RWPE1 (cell line): ENCODE data around the gene KCNQ2.

Experiments used
- CTCF ChIA-PET: fragments of 350-600 bp; sonication (Branson Sonifier 250); formaldehyde crosslinking; extraction: SDS; loops from one replicate; lab custom pipeline; 2021; lab: Yijun Ruan, JAX
- POLR2A ChIA-PET: fragments of 400-600 bp; formaldehyde crosslinking; extraction: SDS; loops from one replicate; lab custom pipeline; 2020; ENCODE audit warnings: antibody characterized with exemption; ENCODE audit not compliant: low non-redundant PET; lab: Yijun Ruan, JAX
- DNase-seq: peaks from one replicate; pipeline ENCODE4 v3.0.0; 2012; ENCODE audit warnings: low spot score
- H3K27ac ChIP-seq: fragments of 450-650 bp; 2 replicates; pipeline ENCODE4 v1.5.1; 2017
- CTCF ChIP-seq: fragments of 450-650 bp; conservative IDR thresholded peaks from 2 replicates; pipeline ENCODE4 v1.5.1; 2017; ENCODE audit warnings: low read depth, mild to moderate bottlenecking

KCNQ2 gene

GRCh38 chr20:63356511-63356910 is 115.9 kb downstream of the KCNQ2 start:
- no peak overlapping the region for H3K27ac ChIP-seq
- TF ChIP-seq CTCF: no peak
- DNase-seq: no peak
- ChIA-PET POLR2A (no interaction called here), CTCF (interaction anchor here (0.5 to 1.4 kb wide), 4 partner anchors 24 to 49 kb away, joined by 3 to 6 read pairs (median 3); no protein-coding TSS in a partner anchor)

GRCh38 chr20:63355781-63356295 is 116.6 kb downstream of the KCNQ2 start:
- no peak overlapping the region for H3K27ac ChIP-seq
- no peak for DNase-seq
- CTCF ChIA-PET: interaction anchor here (1.3 kb wide), 1 partner anchor 47 kb away, joined by 4 read pairs; no protein-coding TSS in a partner anchor
- POLR2A ChIA-PET: no interaction called here
- no peak for TF ChIP-seq CTCF

GRCh38 chr20:63354636-63355350 is 117.7 kb downstream of the KCNQ2 start:
- ChIA-PET CTCF (interaction anchor here (0.6 to 1.3 kb wide), 2 partner anchors 46 to 50 kb away, joined by 3 to 4 read pairs; no protein-coding TSS in a partner anchor), POLR2A (no interaction called here)
- no peak for TF ChIP-seq CTCF
- no peak for DNase-seq
- H3K27ac ChIP-seq: no peak overlapping the region

- H3K27ac ChIP-seq: no peak overlapping the region
- TF ChIP-seq CTCF: no peak
- no peak for DNase-seq
- ChIA-PET CTCF (interaction anchor here (0.6 to 2.0 kb wide), 4 partner anchors 29 to 434 kb away, joined by 3 to 6 read pairs (median 6); no protein-coding TSS in a partner anchor), POLR2A (no interaction called here)
These were observed 119.6 kb downstream of the KCNQ2 start for GRCh38 chr20:63352811-63353221.

GRCh38 chr20:63351811-63352591 is 120.5 kb downstream of the KCNQ2 start:
- ChIA-PET CTCF (interaction anchor here (0.6 to 2.0 kb wide), 6 partner anchors 18 to 435 kb away, joined by 3 to 6 read pairs (median 4); no protein-coding TSS in a partner anchor), POLR2A (no interaction called here)
- DNase-seq: no peak
- H3K27ac ChIP-seq: no peak overlapping the region
- no peak for TF ChIP-seq CTCF

GRCh38 chr20:63351326-63351700 is 121.1 kb downstream of the KCNQ2 start:
- no peak overlapping the region for H3K27ac ChIP-seq
- POLR2A ChIA-PET: no interaction called here
- DNase-seq: no peak
- no peak for TF ChIP-seq CTCF
- CTCF ChIA-PET: interaction anchor here (2.0 kb wide), 1 partner anchor 30 kb away, joined by 6 read pairs; no protein-coding TSS in a partner anchor
